ENCODE measurements around the gene GARIN5B. TPM values are rescaled to one million over a fixed set of nuclear protein-coding genes. Genes with fewer than 3 reads are reported as not detected.

Gene GARIN5B
- polyA plus RNA-seq, 1 donor from 2014 or later, result not detected

- no peak for TF ChIP-seq EP300 (conservative IDR thresholded peaks at IDR 0.05; ENCODE audit: poor library complexity, severe bottlenecking)
- no peaks in the 10 kb centered on the region for H3K27me3 ChIP-seq (ENCODE audit: insufficient read depth, low read depth, low read length)
- no peaks in the 10 kb centered on the region for H3K9me2 ChIP-seq (ENCODE audit: insufficient read depth, low read length)
- H3K27ac ChIP-seq (ENCODE audit: low read length), result no peak overlapping the region
- no peaks in the 10 kb centered on the region for H3K36me3 ChIP-seq (ENCODE audit: insufficient read depth, low read length)
- H4K20me1 ChIP-seq (ENCODE audit: insufficient read depth), result peaks cover 21% of the 10 kb centered on the region
- H3K9me3 ChIP-seq (ENCODE audit: low read length), result no peaks in the 10 kb centered on the region
- H3K79me2 ChIP-seq (replicated peaks; ENCODE audit: insufficient read depth, low read length), result peaks cover 22% of the 10 kb centered on the region
- no peak overlapping the region for H3K4me2 ChIP-seq (ENCODE audit: low read length)
- H2AFZ ChIP-seq (ENCODE audit: low read depth, low read length), result no peak overlapping the region
- no peak overlapping the region for H3K9ac ChIP-seq (ENCODE audit: low read length)
- peaks cover 5% of the 10 kb centered on the region for H3F3A ChIP-seq (ENCODE audit: insufficient read depth, low read length, poor library complexity, severe bottlenecking)
- H3K4me3 ChIP-seq (ENCODE audit: low read length), result no peak overlapping the region
Observed at GRCh38 chr19:55390461-55390880, 27.4 kb upstream of the GARIN5B start.

- H3K36me3 ChIP-seq (ENCODE audit: insufficient read depth, low read length), result no peaks in the 10 kb centered on the region
- H3K9me2 ChIP-seq (ENCODE audit: insufficient read depth, low read length), result no peaks in the 10 kb centered on the region
Observed at GRCh38 chr19:55389386-55390317, 26.6 kb upstream of the GARIN5B start.

More at GRCh38 chr19:55389386-55390317, 26.6 kb upstream of the GARIN5B start:
- Histone ChIP-seq H4K20me1 (ENCODE audit: insufficient read depth) (peaks cover 21% of the 10 kb centered on the region), H3K27me3 (ENCODE audit: insufficient read depth, low read depth, low read length) (no peaks in the 10 kb centered on the region), H3K27ac (ENCODE audit: low read length) (no peak overlapping the region), H2AFZ (ENCODE audit: low read depth, low read length) (no peak overlapping the region), H3F3A (ENCODE audit: insufficient read depth, low read length, poor library complexity, severe bottlenecking) (peaks cover 5% of the 10 kb centered on the region), H3K4me3 (ENCODE audit: low read length) (no peak overlapping the region), H3K9me3 (ENCODE audit: low read length) (no peaks in the 10 kb centered on the region), H3K9ac (ENCODE audit: low read length) (no peak overlapping the region), H3K79me2 (replicated peaks; ENCODE audit: insufficient read depth, low read length) (peaks cover 22% of the 10 kb centered on the region), H3K4me2 (ENCODE audit: low read length) (no peak overlapping the region)
- TF ChIP-seq MXI1 (conservative IDR thresholded peaks at IDR 0.05; ENCODE audit: poor library complexity, severe bottlenecking) (no peak), SMC3 (conservative IDR thresholded peaks at IDR 0.05; ENCODE audit: poor library complexity) (no peak), REST (IDR thresholded peaks at IDR 0.05; ENCODE audit: borderline replicate concordance) (no peak)
